HG03095 (cell line): ENCODE measurements around the gene NXPH2.
"Not testable (repeated sequence)": the region's sequence is repeated elsewhere in the genome, so short reads cannot be mapped to it uniquely, and the experiment has no call there.

ENCODE experiments used
- ATAC-seq: cut with Tn5 transposase; IDR thresholded peaks from one replicate; pipeline ENCODE4 v1.9.1; 2021; ENCODE audit warnings: moderate library complexity; ENCODE audit not compliant: unreplicated experiment

Gene NXPH2

DNA sequence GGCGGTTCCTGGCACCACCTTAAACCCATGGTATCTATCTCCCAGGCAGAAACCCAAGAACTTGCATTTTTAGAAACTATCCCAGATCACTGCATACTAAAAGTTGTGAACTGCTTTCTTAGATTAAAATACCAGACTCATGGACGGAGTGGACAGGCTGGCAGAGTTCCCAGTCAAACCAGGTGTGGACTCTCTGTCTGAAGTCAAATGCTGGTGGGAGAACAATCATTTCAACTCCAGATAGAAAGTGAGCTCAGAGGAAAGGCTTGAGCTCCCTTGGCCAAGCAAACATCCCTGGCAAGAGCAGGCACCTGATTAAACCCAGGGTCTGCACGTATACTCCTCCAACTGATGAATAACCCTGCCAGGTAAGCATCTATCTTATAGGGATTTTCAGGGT, 19.5 kb downstream of the NXPH2 start:
- no peak for ATAC-seq

- no peak for ATAC-seq
Observed at GRCh38 chr2:138757384-138757783, 22.8 kb downstream of the NXPH2 start.

DNA sequence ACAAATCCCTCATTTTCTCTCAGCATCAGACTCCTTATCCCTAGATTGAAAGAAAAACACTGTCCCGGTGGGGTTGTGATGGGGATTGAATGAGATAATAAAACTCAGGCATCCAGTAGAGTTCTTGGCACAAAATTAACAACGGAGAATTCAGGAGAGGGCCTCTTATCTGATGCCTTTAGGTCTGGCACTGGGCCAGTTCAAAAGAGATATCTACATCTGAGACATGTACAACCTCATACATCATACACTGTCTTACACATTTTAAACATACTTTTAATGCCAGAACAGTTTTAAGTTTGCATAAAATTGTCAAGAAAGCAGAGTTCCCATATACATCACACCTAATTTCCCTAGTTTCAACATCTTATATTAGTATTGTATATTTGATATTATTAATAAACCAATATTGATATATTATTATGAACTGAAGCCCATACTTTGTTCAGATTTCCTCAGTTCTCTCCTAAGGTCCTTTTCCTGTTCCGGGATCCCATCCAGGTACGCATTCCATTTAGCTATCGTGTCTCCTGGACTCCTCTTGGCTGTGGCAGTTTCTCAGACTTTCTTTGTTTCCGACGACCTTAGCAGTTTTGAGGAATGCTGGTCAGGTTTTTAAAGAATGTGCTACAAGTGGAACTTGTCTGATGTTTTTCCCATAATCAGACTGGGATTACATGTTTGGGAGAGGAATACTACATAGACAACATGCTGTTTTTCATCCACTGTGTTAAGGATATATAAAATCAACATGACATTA, 27.8 kb downstream of the NXPH2 start:
- ATAC-seq: no peak

DNA sequence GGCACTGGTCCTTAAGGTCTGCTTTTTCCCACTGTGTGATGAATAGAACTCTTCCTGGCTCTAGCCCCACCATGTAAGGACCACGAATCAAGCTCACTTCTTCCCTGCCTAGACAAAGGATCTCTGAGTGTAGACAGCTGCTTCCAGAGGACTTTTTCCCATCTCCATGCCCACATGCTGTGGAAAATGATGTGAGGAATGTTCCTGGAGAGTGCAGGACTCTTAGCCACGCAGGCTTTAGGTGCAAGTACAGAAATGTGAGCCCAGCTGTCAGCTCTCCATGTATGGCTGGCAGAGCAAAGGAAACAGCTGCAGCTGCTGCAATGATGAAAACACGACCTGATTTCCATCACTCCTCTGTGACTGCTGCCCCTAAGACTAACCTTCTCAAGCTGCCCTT, 35.5 kb downstream of the NXPH2 start:
- no peak for ATAC-seq

DNA sequence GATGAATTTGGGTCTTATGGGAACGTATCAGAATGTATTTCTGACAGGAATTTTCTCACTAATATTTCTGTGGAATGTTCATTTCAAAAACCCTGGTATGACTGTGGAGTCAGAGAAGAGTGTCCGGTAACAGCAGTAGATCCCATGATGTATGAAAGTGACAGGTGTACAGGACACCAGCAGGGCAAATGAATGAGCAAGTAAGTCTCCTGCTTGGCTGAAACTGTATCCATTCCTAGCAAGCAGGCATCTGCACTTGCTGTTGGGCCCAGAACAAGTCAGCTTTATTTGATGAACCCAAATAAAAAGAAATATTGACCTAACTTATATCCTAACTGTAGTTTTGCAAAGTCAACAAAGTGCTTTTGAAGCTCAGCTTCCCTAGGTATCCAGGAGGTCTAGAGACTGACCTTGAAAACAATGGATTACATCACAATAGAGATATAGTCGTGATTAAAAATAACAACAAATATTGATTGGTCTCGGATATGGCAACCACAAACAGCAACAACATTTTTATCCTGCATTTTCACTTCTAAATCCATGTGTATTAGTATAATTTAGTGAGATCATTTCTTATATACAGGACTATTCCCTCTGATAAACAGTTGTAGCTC, 37.6 kb downstream of the NXPH2 start:
- ATAC-seq: no peak

DNA sequence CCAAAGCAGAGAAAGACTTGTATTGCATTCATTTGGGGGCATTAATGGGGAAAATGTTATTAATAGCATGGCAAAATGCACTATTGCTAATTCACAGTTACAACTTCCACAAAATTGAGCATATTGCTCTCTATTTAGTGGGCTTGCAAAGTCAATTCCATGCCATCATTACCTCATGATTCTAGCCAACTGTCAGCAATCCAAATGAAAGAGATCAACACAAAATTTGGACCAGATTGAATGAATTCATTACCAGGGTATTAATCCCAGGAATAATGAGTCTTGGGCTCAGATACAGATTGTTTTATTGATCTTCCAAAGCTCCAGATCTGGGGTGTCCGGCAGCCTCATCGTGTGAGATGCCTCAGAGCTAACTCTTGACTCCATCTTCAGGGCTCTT, 38.3 kb downstream of the NXPH2 start:
- ATAC-seq: no peak

DNA sequence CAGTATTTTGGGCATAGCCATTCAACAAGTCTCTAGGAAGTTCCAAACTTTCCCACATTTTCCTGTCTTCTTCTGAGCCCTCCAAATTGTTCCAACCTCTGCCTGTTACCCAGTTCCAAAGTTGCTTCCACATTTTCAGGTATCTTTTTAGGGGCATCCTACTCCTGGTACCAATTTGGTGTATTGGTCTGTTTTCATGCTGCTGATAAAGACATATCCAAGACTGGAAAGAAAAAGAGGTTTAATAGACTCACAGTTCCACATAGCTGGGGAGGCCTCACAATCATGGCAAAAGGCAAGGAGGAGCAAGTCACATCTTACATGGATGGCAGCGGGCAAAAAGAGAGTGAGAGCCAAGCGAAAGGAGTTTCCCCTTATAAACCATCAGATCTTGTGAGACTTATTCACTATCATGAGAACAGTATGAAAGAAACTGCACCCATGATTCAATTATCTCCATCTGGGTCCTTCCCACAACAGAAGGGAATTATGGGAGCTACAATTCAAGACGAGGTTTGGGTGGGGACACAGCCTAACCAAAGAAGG, 43.1 kb downstream of the NXPH2 start:
- ATAC-seq: not testable (repeated sequence)

GRCh38 chr2:138732651-138733050, 47.5 kb downstream of the NXPH2 start:
- ATAC-seq: no peak

GRCh38 chr2:138730497-138731030, 49.6 kb downstream of the NXPH2 start:
- ATAC-seq: no peak

- no peak for ATAC-seq
Observed at GRCh38 chr2:138727956-138728355, 52.2 kb downstream of the NXPH2 start.

GRCh38 chr2:138726681-138727080, 53.5 kb downstream of the NXPH2 start:
- ATAC-seq: no peak

GRCh38 chr2:138724729-138725459, 55.3 kb downstream of the NXPH2 start:
- no peak for ATAC-seq

GRCh38 chr2:138724327-138724726, 55.9 kb downstream of the NXPH2 start:
- ATAC-seq: no peak

- ATAC-seq: no peak
Observed at GRCh38 chr2:138723196-138723987, 56.8 kb downstream of the NXPH2 start.

GRCh38 chr2:138722316-138722715, 57.9 kb downstream of the NXPH2 start:
- no peak for ATAC-seq

GRCh38 chr2:138720035-138720838, 60.0 kb downstream of the NXPH2 start:
- no peak for ATAC-seq

DNA sequence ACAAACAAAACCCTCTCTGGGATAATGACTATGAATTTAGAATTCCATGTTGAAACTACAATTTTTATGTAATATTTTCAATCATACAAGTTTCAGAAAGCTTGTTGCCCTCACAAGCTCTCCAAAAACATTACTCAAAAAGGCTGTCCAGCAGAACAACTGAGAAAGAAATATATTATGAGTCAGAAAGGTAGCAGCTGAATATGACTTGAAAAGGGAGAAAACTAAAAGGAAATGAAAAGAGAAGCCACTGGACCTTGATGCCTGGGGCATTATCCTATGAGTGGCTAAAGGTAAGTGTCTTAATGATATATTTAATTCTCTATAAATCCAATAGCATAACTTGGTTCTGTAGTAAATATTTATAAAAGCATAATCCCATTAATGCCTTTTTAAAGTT, 61.8 kb downstream of the NXPH2 start:
- peak; percentile 48 for ATAC-seq

DNA sequence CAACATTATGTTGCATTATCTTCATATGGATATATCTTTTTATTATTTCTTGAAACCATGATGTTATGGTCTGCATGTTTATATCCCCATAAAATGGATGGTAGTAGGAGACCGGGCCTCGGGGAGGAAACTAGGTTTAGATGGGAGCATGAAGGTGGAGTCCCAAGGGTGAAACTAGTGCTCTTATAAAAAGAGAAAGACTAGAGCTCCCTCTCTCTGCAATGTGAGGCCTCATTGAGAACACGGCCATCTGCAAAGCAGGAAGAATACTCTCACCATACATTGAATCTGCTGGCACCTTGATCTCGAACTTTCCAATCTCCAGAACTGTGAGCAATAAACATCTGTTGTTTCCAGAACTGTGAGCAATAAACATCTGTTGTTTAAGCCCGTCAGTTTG, 64.0 kb downstream of the NXPH2 start:
- peak; percentile 45 for ATAC-seq

GRCh38 chr2:138713504-138713903, 66.7 kb downstream of the NXPH2 start:
- ATAC-seq: no peak

DNA sequence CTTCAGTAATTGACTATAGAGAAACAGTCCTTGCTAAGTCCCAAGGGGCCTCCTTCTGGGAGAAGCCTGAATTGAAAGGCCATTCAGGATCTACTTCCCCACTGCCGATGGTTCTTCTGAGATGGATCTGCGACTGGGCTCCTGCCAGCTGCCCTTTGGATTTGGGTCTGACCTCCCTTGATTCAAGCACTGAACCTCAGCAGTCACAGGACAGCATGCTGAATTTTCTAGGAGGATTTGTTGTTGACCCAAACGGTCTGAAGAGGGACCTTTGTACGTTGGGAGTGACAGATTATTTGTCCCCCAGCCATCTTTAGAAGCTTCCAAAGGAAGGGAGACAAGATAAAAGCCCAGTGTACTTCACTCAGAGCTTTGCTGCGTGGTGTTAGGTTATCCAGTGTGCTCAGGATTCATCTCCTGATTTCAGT, 67.1 kb downstream of the NXPH2 start:
- no peak for ATAC-seq
